Adrenal gland (tissue), 12 donors: ENCODE measurements around the gene PCSK4. TPM values are rescaled to one million over a fixed set of nuclear protein-coding genes. Genes with fewer than 3 reads are reported as not detected.
"Not testable (repeated sequence)": the region's sequence is repeated elsewhere in the genome, so short reads cannot be mapped to it uniquely, and the experiment has no call there.

Experiments
- DNase-seq, 7 donors: peaks; one replicate each; pipeline ENCODE4 v3.0.0-alpha.2; 2019 to 2020
- H3K27ac ChIP-seq, 5 donors: fragments of 200-600 bp; sonication (generic) in 4 of 5; 1 replicate in 3 of 5; 2 replicates in 2 of 5; pipeline versions ENCODE4 v1.5.1 to v1.8.0; 2016 to 2020; ENCODE audit warnings: mild to moderate bottlenecking in 1 of 5
- H3K27me3 ChIP-seq: fragments of 200-600 bp; 2 replicates; pipeline ENCODE4 v1.8.0; 2021
- H3K36me3 ChIP-seq, 2 donors: fragments of 200-600 bp; replicated peaks in 1 of 2; 1 replicate in 1 of 2; 2 replicates in 1 of 2; pipeline versions ENCODE4 v1.5.1 to v1.8.0; 2018 to 2022
- H3K4me1 ChIP-seq, 2 donors: fragments of 200-600 bp; replicated peaks in 1 of 2; 1 replicate in 1 of 2; 2 replicates in 1 of 2; pipeline versions ENCODE4 v1.5.1 to v1.8.0; 2018 to 2021
- H3K4me3 ChIP-seq, 4 donors: fragments of 200-600 bp; sonication (generic) in 3 of 4; one replicate each; pipeline ENCODE4 v1.5.1; 2016 to 2018
- H3K9me3 ChIP-seq, 3 donors: fragments of 200-600 bp; sonication (generic) in 1 of 3; replicated peaks in 1 of 3; 1 replicate in 2 of 3; 2 replicates in 1 of 3; pipeline versions ENCODE4 v1.5.1 to v1.8.0; 2016 to 2021
- POLR2A ChIP-seq, 2 donors: fragments of 450-650 bp; IDR thresholded peaks; one replicate each; pipeline ENCODE4 v1.6.1; 2017; ENCODE audit warnings: antibody characterized with exemption in 2 of 2, mild to moderate bottlenecking in 2 of 2, moderate library complexity in 1 of 2
- WGBS, 4 donors: extraction: QIAGEN DNeasy Blood & Tissue Kit in 2 of 4; methylation state at CpG; one replicate each; pipeline versions ENCODE4 v1.1.5 to v1.1.7; 2013 to 2017; 5-methylcytosine and 5-hydroxymethylcytosine counted together
- intact Hi-C, 2 donors: fragments of 100-400 bp; cut with DNase I; formaldehyde crosslinking; loops; one replicate each; pipeline versions ENCODE4 v1.14.1 to v1.15.0; 2022 to 2023
- polyA plus RNA-seq, 3 donors: library from polyadenylated mRNA; stranded (reverse); fragments of 200-250 nt in 2 of 3; fragments of 350-450 nt in 1 of 3; fragmentation: Illumina TruSeq in 1 of 3; extraction: RNeasy Lipid Tissue Mini Kit (QIAGEN cat#74804) in 1 of 3; gene quantifications; one replicate each; pipeline ENCODE4 v1.2.3, GENCODE V29; 2013 to 2014
- total RNA-seq, 9 donors: library from RNA; depleted of rRNA in 4 of 9; stranded (reverse); fragments of >200 nt in 4 of 9; fragments of 120-200 nt in 1 of 9; fragmentation: NEBNext Ultra II Directional in 1 of 9; extraction: Animal tissue kit (Norgen Biotek cat#: 25700) in 1 of 9; gene quantifications; one replicate each; pipeline versions ENCODE4 v1.1.0 to v1.2.4, GENCODE V29; 2013 to 2023
- TF ChIP-seq, protein P1 (sequence below), 6 experiments: fragments of 450-650 bp in 4 of 6; fragments of 200-600 bp in 2 of 6; sonication (generic) in 1 of 6; IDR thresholded peaks; 1 replicate in 5 of 6; 2 replicates in 1 of 6; pipeline versions ENCODE4 v1.5.1 to v1.8.0; 2016 to 2021; ENCODE audit warnings: antibody characterized with exemption in 6 of 6, mild to moderate bottlenecking in 2 of 6, moderate library complexity in 1 of 6
- donor health status: healthy with polysubstance abuse.
- donor health status: Bipolar disorder and iron deficiency.
- donor health status: DM: yes; HTN: yes; CAD: no.
- donor health status: DM: no; HTN: no; CAD: no.
- donor health status: DM: no; HTN: no; CAD: no.
- donor health status: DM: yes; HTN: yes; CAD: no.

The PCSK4 gene
- total and polyA plus RNA-seq, 12 donors: 1.2 to 29.7 (median 4.8) TPM

DNA sequence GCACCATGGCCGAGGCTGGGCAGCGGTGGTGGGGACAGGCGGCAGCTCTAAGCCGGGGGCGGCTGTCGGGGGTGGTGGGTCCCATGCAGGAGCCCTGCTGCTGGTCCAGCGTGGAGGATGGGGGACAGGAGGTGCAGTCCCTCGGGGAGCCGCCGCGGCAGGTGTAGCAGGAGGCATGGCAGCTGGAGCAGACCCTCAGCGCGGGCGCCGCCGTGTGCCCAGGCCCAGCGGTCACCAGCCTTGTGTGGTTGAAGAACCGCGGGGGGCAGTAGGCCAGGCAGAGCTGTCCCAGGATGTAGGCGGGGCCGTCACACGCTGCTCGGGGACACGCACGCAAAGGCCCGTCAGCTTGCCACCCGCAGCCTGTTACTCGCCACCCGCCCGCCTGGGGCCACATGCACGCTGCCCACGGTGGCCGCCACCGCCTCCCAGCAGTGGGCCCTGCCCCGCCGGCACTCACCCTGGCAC lies 8.2 kb downstream of the PCSK4 start:
- DNase-seq: peak in 1 of 7 donors; percentile 14
- Histone ChIP-seq H3K27ac (no peak overlapping the region), H3K9me3 (no peaks in the 10 kb centered on the region), H3K4me3 (no peak overlapping the region), H3K4me1 (peaks cover 8 to 19% of the 10 kb centered on the region in 2 donors), H3K27me3 (no peaks in the 10 kb centered on the region), H3K36me3 (no peaks in the 10 kb centered on the region)
- TF ChIP-seq, protein P1, sequence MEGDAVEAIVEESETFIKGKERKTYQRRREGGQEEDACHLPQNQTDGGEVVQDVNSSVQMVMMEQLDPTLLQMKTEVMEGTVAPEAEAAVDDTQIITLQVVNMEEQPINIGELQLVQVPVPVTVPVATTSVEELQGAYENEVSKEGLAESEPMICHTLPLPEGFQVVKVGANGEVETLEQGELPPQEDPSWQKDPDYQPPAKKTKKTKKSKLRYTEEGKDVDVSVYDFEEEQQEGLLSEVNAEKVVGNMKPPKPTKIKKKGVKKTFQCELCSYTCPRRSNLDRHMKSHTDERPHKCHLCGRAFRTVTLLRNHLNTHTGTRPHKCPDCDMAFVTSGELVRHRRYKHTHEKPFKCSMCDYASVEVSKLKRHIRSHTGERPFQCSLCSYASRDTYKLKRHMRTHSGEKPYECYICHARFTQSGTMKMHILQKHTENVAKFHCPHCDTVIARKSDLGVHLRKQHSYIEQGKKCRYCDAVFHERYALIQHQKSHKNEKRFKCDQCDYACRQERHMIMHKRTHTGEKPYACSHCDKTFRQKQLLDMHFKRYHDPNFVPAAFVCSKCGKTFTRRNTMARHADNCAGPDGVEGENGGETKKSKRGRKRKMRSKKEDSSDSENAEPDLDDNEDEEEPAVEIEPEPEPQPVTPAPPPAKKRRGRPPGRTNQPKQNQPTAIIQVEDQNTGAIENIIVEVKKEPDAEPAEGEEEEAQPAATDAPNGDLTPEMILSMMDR (IDR thresholded peaks at IDR 0.05): no peak
- no peak for TF ChIP-seq POLR2A (IDR thresholded peaks at IDR 0.05)
- 90 to 98% (median 92%) methylated on average over 10 to 36 of the region's 36 CpGs for WGBS, 4 donors
- intact Hi-C loops: no loop called here

DNA sequence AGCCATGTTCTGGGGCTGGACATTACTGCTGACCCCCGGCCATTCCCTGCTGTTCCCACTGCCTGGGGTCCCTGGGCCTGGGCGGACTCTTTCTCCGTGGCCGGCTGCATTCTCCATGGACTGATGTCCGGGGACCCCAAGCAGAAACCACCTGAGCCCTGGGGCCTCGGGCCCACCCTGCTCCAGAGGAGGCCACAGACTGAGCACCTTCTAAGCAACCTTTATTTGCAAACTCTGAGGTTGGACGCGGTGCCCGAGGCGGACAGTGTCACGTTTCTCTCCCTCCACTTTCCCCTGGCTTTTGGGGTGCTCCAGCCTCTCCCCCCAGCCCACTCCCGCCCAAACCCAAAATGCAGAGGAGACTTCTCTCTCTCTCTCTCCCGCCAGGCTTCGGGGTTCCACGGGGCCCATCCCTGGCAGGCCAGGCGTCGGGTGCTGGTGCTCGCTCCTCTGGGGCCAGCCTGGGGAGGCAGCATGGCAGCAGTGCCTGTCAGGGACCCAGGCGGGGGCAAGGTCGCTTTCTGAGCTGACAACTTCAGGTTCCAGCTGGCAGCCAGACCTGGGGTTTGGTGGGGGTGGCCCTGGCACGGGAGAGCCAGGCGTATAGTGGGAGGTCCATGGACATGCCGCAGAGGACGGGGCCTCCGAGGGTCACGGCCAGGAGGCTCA lies 8.8 kb downstream of the PCSK4 start:
- H3K27ac ChIP-seq: no peak overlapping the region
- intact Hi-C loops: no loop called here
- DNase-seq: peak in 1 of 7 donors; percentile 14
- H3K4me3 ChIP-seq: no peak overlapping the region
- TF ChIP-seq POLR2A (IDR thresholded peaks at IDR 0.05): no peak
- TF ChIP-seq, protein P1 (IDR thresholded peaks at IDR 0.05): no peak
- no peaks in the 10 kb centered on the region for H3K36me3 ChIP-seq
- H3K27me3 ChIP-seq: no peaks in the 10 kb centered on the region
- 86 to 91% (median 88%) methylated on average over 14 to 26 of the region's 26 CpGs for WGBS, 4 donors
- peaks cover 8 to 19% of the 10 kb centered on the region in 2 donors for H3K4me1 ChIP-seq
- no peaks in the 10 kb centered on the region for H3K9me3 ChIP-seq

DNA sequence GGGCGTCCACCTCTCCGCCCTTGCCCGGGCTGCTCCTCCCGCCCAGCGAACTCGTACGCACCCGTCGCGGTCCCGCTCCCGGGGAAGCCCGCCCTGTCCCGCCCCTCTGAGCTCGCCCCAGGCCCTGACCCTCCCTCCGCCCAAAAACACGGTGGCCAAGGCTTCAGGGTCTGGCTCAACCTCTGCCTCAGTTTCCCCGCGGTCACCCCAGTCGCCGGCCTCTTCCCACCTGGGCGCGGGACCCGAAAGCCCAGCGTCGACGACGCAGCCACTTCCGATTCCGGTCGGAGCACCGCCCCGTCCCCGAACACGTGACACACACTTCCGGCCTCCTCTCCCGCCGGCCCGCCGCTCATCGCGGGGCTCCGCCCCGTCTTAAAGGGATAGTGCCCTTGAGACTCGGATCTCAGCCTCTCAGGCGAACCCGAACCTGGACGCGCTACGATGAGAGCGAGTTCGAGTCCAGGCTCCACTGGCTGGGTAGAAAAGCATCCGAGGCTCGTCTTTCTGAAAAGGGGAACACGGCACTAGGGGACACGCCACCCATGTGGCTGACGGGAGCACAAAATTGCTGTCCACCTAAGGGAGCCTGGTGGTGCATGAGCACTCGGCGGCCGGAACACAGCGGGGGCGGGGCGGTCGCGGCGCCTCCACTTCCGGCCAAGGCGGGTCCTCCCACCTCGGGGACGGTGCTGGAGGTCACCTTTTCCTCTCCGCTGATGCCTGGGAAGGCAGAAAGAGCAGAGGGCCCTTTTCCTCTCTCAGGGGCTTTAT lies 11.0 kb downstream of the PCSK4 start, which contains the start of gene C19orf25:
Gene C19orf25, minus strand, starts transcription at position 282 of the 774 bp plus-strand sequence. CDS start 312 bp downstream, outside the sequence.
- DNase-seq: peak; percentile 92 to 96 (median 93)
- Histone ChIP-seq H3K4me1 (peaks cover 11 to 22% of the 10 kb centered on the region in 2 donors), H3K4me3 (peak within 1 kb of the TSS in 3 of 4 donors; percentile 56 to 91 (median 70)), H3K27ac (peak within 1 kb of the TSS in 3 of 5 donors; percentile 54 to 74 (median 61)), H3K27me3 (no peaks in the 10 kb centered on the region), H3K36me3 (no peaks in the 10 kb centered on the region), H3K9me3 (no peaks in the 10 kb centered on the region)
- peak; percentile 47 to 63 for TF ChIP-seq POLR2A (IDR thresholded peaks at IDR 0.05)
- TF ChIP-seq, protein P1 (IDR thresholded peaks at IDR 0.05): no peak
- WGBS, 4 donors: 0 to 1% (median 0%) methylated on average over 3 to 71 of the region's 71 CpGs
- intact Hi-C loops: no loop called here

DNA sequence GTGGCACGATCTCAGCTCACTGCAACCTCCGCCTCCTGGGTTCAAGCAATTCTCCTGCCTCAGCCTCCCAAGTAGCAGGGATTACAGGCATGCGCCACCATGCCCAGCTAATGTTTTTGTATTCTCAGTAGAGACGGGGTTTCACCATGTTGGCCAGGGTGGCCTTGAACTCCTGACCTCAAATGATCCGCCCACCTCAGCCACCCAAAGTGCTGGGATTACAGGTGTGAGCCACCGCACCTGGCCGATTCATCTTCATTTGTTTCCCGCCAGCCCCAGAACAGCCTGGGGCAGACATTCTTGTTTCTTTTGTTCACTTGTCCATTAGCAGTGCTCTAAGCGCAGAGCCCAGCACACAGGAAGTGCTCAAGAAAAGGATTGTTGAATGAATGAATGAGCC lies 13.1 kb downstream of the PCSK4 start:
- peaks cover 13 to 27% of the 10 kb centered on the region in 2 donors for H3K4me1 ChIP-seq
- DNase-seq, intact Hi-C loops, H3K27ac ChIP-seq, H3K36me3 ChIP-seq, H3K4me3 ChIP-seq, H3K9me3 ChIP-seq: not testable (repeated sequence)
- 88 to 92% (median 89%) methylated on average over 9 of the region's 9 CpGs for WGBS, 4 donors
- peaks cover 20% of the 10 kb centered on the region for H3K27me3 ChIP-seq
